Uterus (tissue), 4 donors: ENCODE measurements around the gene IKBKG. TPM values are rescaled to one million over a fixed set of nuclear protein-coding genes. Genes with fewer than 3 reads are reported as not detected.
"Not testable (repeated sequence)": the region's sequence is repeated elsewhere in the genome, so short reads cannot be mapped to it uniquely, and the experiment has no call there.

Experiments
- DNase-seq, 2 donors: peaks; one replicate each; pipeline ENCODE4 v3.0.0-alpha.2; 2019 to 2020
- H3K27ac ChIP-seq, 2 donors: fragments of 200-600 bp; sonication (generic); 1 replicate in 1 of 2; 2 replicates in 1 of 2; pipeline ENCODE4 v1.5.1; 2016 to 2018
- H3K27me3 ChIP-seq, 2 donors: fragments of 200-600 bp; sonication (generic); one replicate each; pipeline ENCODE4 v1.5.1; 2018 to 2019; ENCODE audit warnings: control low read depth in 1 of 2
- H3K36me3 ChIP-seq, 2 donors: fragments of 200-600 bp; sonication (generic); one replicate each; pipeline ENCODE4 v1.5.1; 2019; ENCODE audit warnings: control low read depth in 1 of 2
- H3K4me1 ChIP-seq, 2 donors: fragments of 200-600 bp; sonication (generic); one replicate each; pipeline ENCODE4 v1.5.1; 2018 to 2019; ENCODE audit warnings: control low read depth in 1 of 2
- H3K4me3 ChIP-seq, 2 donors: fragments of 200-600 bp; sonication (generic); 1 replicate in 1 of 2; 2 replicates in 1 of 2; pipeline ENCODE4 v1.5.1; 2018 to 2019; ENCODE audit warnings: mild to moderate bottlenecking in 1 of 2
- H3K9me3 ChIP-seq, 2 donors: fragments of 200-600 bp; sonication (generic); one replicate each; pipeline ENCODE4 v1.5.1; 2019; ENCODE audit warnings: control low read depth in 1 of 2
- POLR2A ChIP-seq, 2 donors: fragments of 450-650 bp; IDR thresholded peaks; one replicate each; pipeline ENCODE4 v1.6.1; 2016; ENCODE audit warnings: antibody characterized with exemption in 2 of 2, mild to moderate bottlenecking in 1 of 2, moderate library complexity in 1 of 2
- intact Hi-C: fragments of 100-400 bp; cut with DNase I; formaldehyde crosslinking; loops from one replicate; pipeline ENCODE4 v1.15.1; 2023; ENCODE audit warnings: low total_unique reads
- total RNA-seq, 4 donors: library from RNA; depleted of rRNA in 3 of 4; stranded (reverse); fragments of >200 nt in 3 of 4; gene quantifications; one replicate each; pipeline versions ENCODE4 v1.1.0 to v1.2.4, GENCODE V29; 2014 to 2023
- TF ChIP-seq, protein P1 (sequence below), 4 experiments: fragments of 200-600 bp in 2 of 4; fragments of 450-650 bp in 2 of 4; sonication (generic) in 2 of 4; IDR thresholded peaks; one replicate each; pipeline ENCODE4 v1.5.1; 2016 to 2019; ENCODE audit warnings: antibody characterized with exemption in 4 of 4, mild to moderate bottlenecking in 2 of 4, moderate library complexity in 1 of 4
- donor health status: DM: yes; HTN: yes; CAD: no.

Gene IKBKG
- total RNA-seq, 4 donors from 2014 or later = 2.6 to 30.0 (median 18.3) TPM

DNA sequence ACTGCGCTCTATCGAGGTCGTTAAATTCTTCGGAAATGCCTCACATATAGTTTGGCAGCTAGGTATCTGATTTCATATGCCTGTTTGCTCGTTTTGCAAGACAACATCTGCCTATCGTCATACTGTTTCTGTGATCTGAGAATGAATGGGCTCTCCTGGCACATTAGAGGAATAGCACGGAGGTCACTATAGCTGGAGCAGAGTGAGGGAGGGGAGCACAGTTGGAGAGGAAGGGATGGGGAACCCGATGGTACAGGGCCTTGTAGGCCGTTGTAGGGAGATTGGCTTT lies 552 bp downstream of the IKBKG start:
- no peak for DNase-seq
- H3K27me3 ChIP-seq = no peaks in the 10 kb centered on the region
- TF ChIP-seq, protein P1, sequence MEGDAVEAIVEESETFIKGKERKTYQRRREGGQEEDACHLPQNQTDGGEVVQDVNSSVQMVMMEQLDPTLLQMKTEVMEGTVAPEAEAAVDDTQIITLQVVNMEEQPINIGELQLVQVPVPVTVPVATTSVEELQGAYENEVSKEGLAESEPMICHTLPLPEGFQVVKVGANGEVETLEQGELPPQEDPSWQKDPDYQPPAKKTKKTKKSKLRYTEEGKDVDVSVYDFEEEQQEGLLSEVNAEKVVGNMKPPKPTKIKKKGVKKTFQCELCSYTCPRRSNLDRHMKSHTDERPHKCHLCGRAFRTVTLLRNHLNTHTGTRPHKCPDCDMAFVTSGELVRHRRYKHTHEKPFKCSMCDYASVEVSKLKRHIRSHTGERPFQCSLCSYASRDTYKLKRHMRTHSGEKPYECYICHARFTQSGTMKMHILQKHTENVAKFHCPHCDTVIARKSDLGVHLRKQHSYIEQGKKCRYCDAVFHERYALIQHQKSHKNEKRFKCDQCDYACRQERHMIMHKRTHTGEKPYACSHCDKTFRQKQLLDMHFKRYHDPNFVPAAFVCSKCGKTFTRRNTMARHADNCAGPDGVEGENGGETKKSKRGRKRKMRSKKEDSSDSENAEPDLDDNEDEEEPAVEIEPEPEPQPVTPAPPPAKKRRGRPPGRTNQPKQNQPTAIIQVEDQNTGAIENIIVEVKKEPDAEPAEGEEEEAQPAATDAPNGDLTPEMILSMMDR (IDR thresholded peaks at IDR 0.05) = no peak
- no peak for TF ChIP-seq POLR2A (IDR thresholded peaks at IDR 0.05)
- no peaks in the 10 kb centered on the region for H3K4me1 ChIP-seq
- intact Hi-C loops = no loop called here
- no peaks in the 10 kb centered on the region for H3K36me3 ChIP-seq
- H3K9me3 ChIP-seq = no peaks in the 10 kb centered on the region
- peak overlapping the region; percentile 78 to 91 for H3K27ac ChIP-seq
- H3K4me3 ChIP-seq = peak overlapping the region; percentile 45 to 68

DNA sequence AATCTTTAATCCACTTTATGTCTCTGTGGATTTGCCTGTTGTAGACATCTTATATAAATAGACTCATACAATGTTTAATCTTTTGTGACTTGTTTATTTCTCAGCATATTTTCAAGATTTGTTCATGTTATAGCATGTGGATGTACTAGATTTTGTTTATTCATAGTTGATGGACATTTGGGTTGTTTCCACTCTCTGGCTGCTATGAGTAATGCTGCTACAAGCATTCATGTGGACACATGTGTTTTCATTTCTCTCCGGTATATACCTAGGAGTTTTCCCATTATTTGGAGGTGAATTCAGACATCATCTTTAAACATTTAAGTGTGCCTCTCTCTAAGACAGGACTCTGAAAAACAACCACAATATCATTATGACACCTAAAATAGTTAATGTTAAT lies 2.3 kb downstream of the IKBKG start:
- Histone ChIP-seq H3K27ac (no peak overlapping the region), H3K27me3 (no peaks in the 10 kb centered on the region), H3K9me3 (no peaks in the 10 kb centered on the region), H3K36me3 (no peaks in the 10 kb centered on the region), H3K4me3 (no peak overlapping the region), H3K4me1 (no peaks in the 10 kb centered on the region)
- TF ChIP-seq POLR2A (IDR thresholded peaks at IDR 0.05) = no peak
- TF ChIP-seq, protein P1 (IDR thresholded peaks at IDR 0.05) = no peak
- intact Hi-C loops = no loop called here
- no peak for DNase-seq

DNA sequence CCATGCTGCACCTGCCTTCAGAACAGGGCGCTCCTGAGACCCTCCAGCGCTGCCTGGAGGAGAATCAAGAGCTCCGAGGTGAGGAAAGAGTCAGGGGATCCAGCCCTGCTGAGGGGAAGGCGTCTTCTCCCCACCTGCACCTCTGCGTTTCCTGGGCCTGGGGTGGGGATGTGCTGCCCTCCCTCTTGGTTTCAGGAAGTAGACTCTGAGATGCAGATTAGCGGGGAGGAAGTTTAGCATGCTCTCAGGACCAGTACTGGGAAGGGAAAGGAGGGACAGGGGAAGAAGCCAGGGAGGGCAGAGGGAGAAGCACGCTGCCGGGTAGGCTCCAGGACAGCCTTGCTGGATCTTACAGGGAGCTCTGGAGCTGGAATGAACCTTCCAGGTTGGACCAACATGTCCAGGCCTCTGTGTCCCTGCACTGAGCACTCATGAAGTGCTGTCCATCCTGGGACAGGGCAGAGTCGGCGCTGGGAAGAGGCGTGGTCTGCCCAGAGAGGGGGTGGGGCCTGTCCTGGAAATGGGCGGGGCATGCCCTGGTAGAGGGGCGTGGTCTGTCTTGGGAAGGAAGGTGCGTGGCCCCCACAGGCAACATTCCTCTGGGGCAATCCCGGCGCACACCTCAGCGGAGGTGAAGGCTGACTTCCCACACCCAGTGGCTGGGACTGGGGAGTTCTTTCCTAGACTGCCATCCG lies 4.8 kb downstream of the IKBKG start:
- H3K9me3 ChIP-seq, intact Hi-C loops, H3K4me1 ChIP-seq, H3K27me3 ChIP-seq, H3K27ac ChIP-seq, H3K36me3 ChIP-seq, DNase-seq, H3K4me3 ChIP-seq: not testable (repeated sequence)

DNA sequence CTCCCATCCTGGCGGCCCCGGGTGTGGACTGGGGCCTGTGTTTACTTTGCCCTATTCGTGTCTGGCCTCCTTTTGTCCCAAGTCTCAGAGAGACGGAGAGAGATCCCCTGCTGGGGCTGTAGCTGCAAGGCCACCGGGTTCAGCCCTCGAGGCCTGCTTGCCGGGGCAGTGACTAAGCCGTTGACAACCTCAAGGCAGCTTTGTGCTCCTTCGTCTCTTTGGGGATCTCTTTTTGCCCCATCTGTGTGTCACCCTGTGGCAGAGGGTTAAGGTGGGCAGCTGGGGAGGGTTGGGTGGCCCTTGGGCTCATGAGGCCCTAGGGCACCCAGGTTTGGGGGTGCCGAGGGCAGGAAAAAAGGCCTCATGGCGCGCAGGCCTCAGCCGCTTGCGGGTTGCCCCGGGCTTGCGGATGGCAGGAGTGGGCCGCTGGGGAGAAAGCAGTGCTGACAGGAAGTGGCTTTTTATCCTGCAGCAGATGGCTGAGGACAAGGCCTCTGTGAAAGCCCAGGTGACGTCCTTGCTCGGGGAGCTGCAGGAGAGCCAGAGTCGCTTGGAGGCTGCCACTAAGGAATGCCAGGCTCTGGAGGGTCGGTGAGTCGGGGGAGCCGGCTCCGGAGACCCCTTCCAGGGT lies 10.8 kb downstream of the IKBKG start:
- H3K4me3 ChIP-seq, H3K9me3 ChIP-seq, DNase-seq, H3K36me3 ChIP-seq, intact Hi-C loops, H3K27me3 ChIP-seq, H3K4me1 ChIP-seq, H3K27ac ChIP-seq: not testable (repeated sequence)

DNA sequence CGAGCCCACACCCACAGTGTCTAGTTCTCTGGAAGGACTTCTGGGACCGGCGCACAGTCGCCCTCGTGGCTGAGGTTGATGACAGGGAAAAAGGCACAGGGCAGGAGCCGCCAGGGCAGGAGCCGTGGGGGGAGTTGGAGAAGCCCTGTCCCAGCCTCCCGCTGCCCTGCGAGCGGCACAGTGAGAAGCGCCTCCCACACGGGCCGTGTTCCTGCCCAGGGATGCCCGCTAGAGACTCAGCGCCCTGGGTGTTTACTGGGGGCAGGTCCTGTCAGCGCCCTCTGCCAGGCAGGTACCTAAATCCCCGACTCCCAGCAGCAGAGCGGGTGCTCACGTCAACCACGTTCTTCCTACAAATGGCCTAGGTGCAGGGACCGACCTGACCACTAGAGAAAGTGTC lies 11.5 kb downstream of the IKBKG start:
- H3K27ac ChIP-seq, H3K4me1 ChIP-seq, intact Hi-C loops, H3K9me3 ChIP-seq, H3K36me3 ChIP-seq, H3K27me3 ChIP-seq, DNase-seq, H3K4me3 ChIP-seq: not testable (repeated sequence)

DNA sequence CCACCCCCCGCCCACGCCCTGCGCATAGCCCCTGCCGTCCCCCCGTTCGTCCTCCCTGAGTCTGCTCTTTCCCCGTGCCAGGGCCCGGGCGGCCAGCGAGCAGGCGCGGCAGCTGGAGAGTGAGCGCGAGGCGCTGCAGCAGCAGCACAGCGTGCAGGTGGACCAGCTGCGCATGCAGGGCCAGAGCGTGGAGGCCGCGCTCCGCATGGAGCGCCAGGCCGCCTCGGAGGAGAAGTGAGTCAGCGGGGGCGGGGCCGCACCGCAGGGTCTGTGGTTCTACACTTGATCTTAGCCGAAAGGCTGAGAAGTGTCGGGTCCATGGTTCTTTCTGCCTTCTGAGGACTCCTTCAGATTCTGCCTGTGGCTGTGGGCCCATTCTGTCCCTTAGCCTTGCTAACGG lies 12.9 kb downstream of the IKBKG start:
- H3K27me3 ChIP-seq, H3K4me1 ChIP-seq, DNase-seq, H3K36me3 ChIP-seq, H3K4me3 ChIP-seq, H3K9me3 ChIP-seq, intact Hi-C loops, H3K27ac ChIP-seq: not testable (repeated sequence)

DNA sequence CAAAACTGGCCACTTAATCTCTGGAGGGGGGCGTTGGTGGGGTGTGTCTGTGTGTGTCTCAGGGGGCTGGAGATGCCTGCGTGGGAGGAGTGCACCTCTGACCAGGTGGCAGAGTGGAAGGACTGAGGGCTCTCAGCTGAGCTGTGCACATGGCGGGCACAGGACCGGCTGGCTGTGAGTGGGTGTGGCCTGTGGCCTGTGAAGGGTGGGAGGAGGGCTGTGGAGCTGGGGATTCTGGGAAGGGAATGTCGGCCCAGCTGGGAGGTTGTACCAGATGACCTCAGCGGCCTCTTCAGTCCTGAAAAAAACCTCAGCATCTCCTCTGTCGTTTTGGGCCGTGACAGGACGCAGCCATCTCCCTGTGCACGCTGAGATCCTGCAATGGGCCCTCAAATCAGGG lies 14.9 kb downstream of the IKBKG start:
- H3K27ac ChIP-seq, DNase-seq, H3K4me3 ChIP-seq, intact Hi-C loops, H3K4me1 ChIP-seq, H3K36me3 ChIP-seq, H3K27me3 ChIP-seq, H3K9me3 ChIP-seq: not testable (repeated sequence)

DNA sequence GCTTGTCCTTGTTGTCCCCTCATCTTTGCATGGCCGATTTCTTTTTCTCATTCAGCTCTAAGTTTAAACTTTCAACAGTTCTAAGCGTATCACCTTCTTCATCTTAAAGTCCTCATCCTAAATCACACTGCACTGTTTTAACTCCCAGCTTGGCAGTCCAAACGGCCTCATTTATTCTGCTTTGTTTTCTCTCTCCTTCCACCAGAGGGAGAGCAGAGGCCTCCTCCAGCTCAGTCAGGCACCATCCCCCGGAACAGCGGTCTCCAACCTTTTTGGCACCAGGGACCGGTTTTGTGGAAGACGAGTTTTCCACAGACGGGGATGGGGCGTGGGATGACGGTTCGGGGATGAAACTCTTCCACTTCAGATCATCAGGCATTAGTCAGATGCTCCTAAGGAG lies 22.9 kb downstream of the IKBKG start:
- H3K27me3 ChIP-seq, H3K4me1 ChIP-seq, DNase-seq, H3K4me3 ChIP-seq, H3K36me3 ChIP-seq, H3K9me3 ChIP-seq, intact Hi-C loops, H3K27ac ChIP-seq: not testable (repeated sequence)

DNA sequence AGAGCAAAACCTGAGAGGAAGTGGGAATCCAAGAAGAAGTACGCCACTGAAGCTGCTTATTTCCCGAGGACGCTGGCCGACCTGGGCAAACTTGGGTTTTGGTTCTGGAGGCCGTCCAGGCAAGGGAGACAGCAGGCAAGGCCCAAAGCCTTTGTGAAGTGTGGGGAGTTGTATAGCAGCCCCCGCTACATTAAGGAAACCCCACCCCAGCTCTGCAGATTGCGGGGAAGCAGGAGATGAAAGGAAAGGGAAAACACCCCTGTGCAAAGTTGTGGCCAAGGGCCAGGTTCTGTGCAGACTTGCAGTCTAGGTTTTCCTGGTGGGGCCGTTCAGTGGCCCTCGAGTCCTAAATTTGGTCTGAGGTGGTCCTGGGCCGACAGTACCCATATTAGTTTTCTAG lies 25.6 kb downstream of the IKBKG start:
- H3K27me3 ChIP-seq, H3K36me3 ChIP-seq, H3K27ac ChIP-seq, intact Hi-C loops, DNase-seq, H3K9me3 ChIP-seq, H3K4me1 ChIP-seq, H3K4me3 ChIP-seq: not testable (repeated sequence)

DNA sequence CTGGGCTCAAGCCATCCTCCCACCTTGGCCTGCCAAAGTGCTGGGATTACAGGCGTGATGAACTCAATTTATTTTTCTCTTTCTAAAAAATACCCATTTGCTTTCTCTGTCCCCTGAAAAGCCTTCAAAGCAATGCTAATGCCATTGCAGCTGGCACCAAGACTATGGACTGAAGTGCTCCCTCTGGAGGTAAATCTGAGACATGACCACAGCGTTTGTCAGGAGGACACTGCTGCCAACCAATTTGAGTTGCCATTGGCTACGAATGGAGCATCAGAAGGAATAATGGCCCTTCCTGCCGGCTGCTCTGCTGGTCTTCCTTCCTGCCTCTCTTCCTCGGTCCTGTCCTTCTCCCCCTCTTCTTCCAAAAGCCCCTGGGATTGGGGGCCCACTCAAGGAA lies 27.7 kb downstream of the IKBKG start:
- H3K9me3 ChIP-seq, H3K4me3 ChIP-seq, H3K27ac ChIP-seq, H3K4me1 ChIP-seq, DNase-seq, H3K27me3 ChIP-seq, intact Hi-C loops, H3K36me3 ChIP-seq: not testable (repeated sequence)

DNA sequence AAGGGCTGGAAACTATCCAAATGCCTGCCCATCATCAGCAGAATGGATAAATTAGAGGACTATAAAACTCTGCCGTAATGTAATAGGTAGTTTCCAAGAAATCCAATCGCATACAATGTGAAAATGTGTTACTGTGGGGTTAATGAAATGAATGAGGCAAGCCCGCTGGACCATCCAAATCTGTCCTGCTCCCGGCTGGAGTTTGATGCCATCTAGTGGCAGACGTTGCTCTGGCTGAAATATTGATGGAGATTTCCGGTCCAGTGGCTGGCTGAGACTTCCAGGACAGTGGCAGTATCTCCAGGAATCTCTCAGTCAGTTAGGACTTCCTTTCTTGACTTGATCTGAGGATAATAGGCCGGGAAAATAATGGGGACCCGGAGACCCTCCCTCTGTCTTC lies 35.6 kb downstream of the IKBKG start:
- DNase-seq, intact Hi-C loops, H3K4me1 ChIP-seq: not testable (repeated sequence)

More for the DNA sequence above, 35.6 kb downstream of the IKBKG start:
- not testable (repeated sequence) for H3K4me3 ChIP-seq, H3K36me3 ChIP-seq, H3K27ac ChIP-seq, H3K27me3 ChIP-seq, H3K9me3 ChIP-seq
